Type B pancreatic cell (in vitro differentiated cells): ENCODE measurements around the gene GATC. TPM values are rescaled to one million over a fixed set of nuclear protein-coding genes. Genes with fewer than 3 reads are reported as not detected.

Experiments
- DNase-seq: peaks from one replicate; pipeline ENCODE4 v3.0.0; 2021; ENCODE audit warnings: mixed read lengths; ENCODE audit not compliant: unreplicated experiment; ENCODE audit errors: extremely low spot score
- H3K27ac Mint-ChIP-seq: 2 replicates; pipeline ENCODE4 v1.8.0; 2021; ENCODE audit warnings: mild to moderate bottlenecking, mixed read lengths
- H3K27me3 Mint-ChIP-seq: 2 replicates; pipeline ENCODE4 v1.8.0; 2021; ENCODE audit warnings: mixed read lengths
- H3K36me3 Mint-ChIP-seq: 2 replicates; pipeline ENCODE4 v1.8.0; 2021; ENCODE audit warnings: mixed read lengths
- H3K4me1 Mint-ChIP-seq: one replicate; pipeline ENCODE4 v1.8.0; 2021; ENCODE audit warnings: mixed read lengths; ENCODE audit not compliant: unreplicated experiment
- H3K4me3 Mint-ChIP-seq: 2 replicates; pipeline ENCODE4 v1.8.0; 2021; ENCODE audit warnings: mild to moderate bottlenecking, mixed read lengths
- H3K9me3 Mint-ChIP-seq: 2 replicates; pipeline ENCODE4 v1.8.0; 2021; ENCODE audit warnings: mixed read lengths
- total RNA-seq: library from RNA; stranded (reverse); gene quantifications from 2 replicates; pipeline ENCODE4 v1.2.1, GENCODE V29; 2021; ENCODE audit warnings: low replicate concordance
- TF ChIP-seq, protein P1 (sequence below): fragments of 200-600 bp; sonication (generic); conservative IDR thresholded peaks from 2 replicates; pipeline ENCODE4 v1.5.0; 2021; ENCODE audit warnings: antibody characterized with exemption, mild to moderate bottlenecking

GATC gene
- total RNA-seq, 1 donor from 2014 or later, result 33.9 TPM

GRCh38 chr12:120425797-120426196, 20.4 kb upstream of the GATC start:
- peaks cover 5% of the 10 kb centered on the region for H3K4me1 Mint-ChIP-seq
- H3K27ac Mint-ChIP-seq, result no peak overlapping the region
- no peak overlapping the region for H3K4me3 Mint-ChIP-seq
- no peak for DNase-seq
- TF ChIP-seq, protein P1, sequence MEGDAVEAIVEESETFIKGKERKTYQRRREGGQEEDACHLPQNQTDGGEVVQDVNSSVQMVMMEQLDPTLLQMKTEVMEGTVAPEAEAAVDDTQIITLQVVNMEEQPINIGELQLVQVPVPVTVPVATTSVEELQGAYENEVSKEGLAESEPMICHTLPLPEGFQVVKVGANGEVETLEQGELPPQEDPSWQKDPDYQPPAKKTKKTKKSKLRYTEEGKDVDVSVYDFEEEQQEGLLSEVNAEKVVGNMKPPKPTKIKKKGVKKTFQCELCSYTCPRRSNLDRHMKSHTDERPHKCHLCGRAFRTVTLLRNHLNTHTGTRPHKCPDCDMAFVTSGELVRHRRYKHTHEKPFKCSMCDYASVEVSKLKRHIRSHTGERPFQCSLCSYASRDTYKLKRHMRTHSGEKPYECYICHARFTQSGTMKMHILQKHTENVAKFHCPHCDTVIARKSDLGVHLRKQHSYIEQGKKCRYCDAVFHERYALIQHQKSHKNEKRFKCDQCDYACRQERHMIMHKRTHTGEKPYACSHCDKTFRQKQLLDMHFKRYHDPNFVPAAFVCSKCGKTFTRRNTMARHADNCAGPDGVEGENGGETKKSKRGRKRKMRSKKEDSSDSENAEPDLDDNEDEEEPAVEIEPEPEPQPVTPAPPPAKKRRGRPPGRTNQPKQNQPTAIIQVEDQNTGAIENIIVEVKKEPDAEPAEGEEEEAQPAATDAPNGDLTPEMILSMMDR, result no peak
- no peaks in the 10 kb centered on the region for H3K36me3 Mint-ChIP-seq
- H3K9me3 Mint-ChIP-seq, result no peaks in the 10 kb centered on the region
- H3K27me3 Mint-ChIP-seq, result no peaks in the 10 kb centered on the region

DNA sequence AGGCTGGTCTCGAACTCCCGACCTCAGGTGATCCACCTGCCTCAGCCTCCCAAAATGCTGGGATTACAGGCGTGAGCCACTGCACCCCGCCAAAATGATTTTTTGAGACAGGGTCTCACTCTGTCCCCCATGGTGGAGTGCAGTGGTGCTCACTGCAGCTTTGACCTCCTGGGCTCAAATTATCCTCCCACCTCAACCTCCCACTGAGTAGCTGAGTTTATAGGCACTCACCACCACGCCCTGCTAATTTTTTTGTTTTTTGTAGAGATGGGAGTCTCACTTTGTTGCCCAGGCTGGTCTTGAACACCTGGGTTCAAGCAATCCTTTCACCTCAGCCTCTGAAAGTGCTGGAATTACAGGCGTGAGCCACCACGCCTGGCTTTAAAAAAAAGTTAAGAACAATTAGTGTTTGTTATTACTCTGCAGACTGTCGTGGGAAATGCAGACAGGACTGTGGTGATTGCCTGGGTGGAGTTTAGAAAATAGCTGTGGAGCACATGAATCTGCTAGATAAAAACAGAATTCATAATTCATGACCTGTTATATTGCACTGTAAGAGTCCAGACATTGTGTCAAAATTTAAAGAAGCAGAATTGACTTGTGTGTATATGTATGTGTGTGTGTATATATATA, 17.5 kb upstream of the GATC start:
- Mint-ChIP-seq H3K36me3 (no peaks in the 10 kb centered on the region), H3K27me3 (no peaks in the 10 kb centered on the region), H3K27ac (peak overlapping the region; percentile 12), H3K4me3 (no peak overlapping the region), H3K9me3 (no peaks in the 10 kb centered on the region), H3K4me1 (peaks cover 5% of the 10 kb centered on the region)
- TF ChIP-seq, protein P1, result no peak
- no peak for DNase-seq

DNA sequence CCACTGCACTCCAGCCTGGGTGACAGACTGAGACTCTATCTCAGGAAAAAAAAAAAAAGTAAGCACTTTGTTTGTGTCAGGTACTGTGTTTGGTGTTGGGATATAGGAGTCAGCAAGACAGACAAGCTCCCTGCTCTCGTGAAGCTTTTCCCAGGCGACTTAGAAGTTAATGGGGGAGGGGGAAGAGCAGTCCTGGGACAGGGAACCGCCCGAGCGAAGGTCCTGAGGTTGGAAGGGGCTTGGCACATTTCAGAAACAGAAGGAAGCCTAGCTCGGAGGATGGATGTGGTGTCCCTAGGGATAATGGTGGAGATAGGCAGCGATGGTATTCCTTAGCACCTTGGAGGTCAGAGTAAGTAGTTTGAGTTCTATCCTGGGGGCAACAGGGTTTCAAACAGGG, 16.9 kb upstream of the GATC start:
- H3K9me3 Mint-ChIP-seq, result no peaks in the 10 kb centered on the region
- no peak overlapping the region for H3K4me3 Mint-ChIP-seq
- no peak for DNase-seq
- TF ChIP-seq, protein P1, result no peak
- H3K27ac Mint-ChIP-seq, result peak overlapping the region; percentile 12
- H3K36me3 Mint-ChIP-seq, result no peaks in the 10 kb centered on the region
- H3K27me3 Mint-ChIP-seq, result no peaks in the 10 kb centered on the region
- H3K4me1 Mint-ChIP-seq, result peaks cover 5% of the 10 kb centered on the region

DNA sequence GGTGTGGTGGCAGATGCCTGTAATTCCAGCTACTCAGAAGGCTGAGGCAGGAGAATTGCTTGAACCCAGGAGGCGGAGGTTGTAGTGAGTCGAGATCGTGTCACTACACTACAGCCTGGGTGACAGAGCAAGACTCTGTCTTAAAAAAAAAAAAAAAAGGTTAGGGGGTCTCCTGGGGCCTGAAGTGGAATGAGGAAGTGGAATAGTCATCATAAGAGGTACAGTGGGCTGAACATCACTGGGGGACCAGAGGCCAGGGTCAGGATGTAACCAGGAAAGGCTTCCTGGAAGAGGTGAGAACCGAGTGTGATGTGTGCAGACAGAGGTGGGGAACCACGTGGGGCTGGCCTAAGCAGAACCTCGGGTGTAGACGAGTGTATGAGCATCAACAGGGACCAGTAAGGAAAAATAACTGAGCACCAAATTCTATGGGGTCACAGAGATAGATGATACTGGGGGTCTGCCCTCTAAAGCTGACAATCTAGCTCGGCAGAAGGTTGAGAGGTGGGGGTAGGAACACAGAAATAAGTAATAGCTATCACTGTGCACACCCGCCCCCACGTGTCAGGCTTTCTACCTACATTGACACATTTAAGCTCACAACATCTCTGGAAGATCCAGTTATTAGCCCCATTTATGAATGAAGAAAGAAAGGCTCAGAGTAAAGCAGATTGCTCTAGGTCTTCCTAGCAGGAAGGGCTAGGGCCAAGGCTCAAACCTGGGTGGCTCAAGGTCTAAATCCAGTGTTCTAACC, 13.3 kb upstream of the GATC start:
- Mint-ChIP-seq H3K9me3 (no peaks in the 10 kb centered on the region), H3K4me1 (peaks cover 12% of the 10 kb centered on the region), H3K27ac (no peak overlapping the region), H3K36me3 (no peaks in the 10 kb centered on the region), H3K4me3 (no peak overlapping the region), H3K27me3 (no peaks in the 10 kb centered on the region)
- TF ChIP-seq, protein P1, result no peak
- no peak for DNase-seq

DNA sequence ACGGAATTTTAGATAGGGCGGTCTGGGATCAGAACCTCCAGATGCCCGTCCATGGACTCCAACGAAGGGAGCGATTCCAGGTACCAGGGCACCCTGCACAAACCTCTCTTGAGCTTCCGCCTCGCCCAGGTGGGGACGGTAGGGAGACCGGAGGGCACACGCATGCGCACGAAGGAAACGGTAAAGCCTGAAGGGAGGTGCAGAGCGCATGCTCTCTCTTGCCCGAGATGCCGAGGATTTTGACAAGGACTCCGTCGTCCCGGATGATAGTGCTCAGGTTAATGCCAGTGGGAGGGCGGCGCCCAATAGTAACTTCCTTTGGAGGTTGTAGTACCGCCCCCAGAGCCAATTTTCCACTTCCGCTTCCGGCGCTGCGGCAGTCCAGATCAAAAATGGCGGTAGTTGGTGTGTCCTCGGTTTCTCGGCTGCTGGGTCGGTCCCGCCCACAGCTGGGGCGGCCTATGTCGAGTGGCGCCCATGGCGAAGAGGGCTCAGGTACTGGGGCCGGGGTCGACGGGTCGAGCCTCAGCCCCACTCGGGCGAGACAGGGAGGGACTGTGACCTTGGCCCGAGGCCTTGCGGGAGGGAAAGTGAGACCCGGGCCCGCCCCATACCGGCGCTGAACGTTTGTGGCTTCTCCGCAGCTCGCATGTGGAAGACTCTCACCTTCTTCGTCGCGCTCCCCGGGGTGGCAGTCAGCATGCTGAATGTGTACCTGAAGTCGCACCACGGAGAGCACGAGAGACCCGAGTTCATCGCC, 8.3 kb upstream of the GATC start, which contains the start of gene COX6A1:
COX6A1 (plus strand) TSS at position 379 of the 760 bp plus-strand sequence; CDS start at position 393, 14 bp downstream.
- Mint-ChIP-seq H3K27ac (peak within 1 kb of the TSS; percentile 85), H3K4me1 (peaks cover 17% of the 10 kb centered on the region), H3K27me3 (no peaks in the 10 kb centered on the region), H3K9me3 (no peaks in the 10 kb centered on the region), H3K36me3 (no peaks in the 10 kb centered on the region), H3K4me3 (peak within 1 kb of the TSS; percentile 99)
- DNase-seq, result peak; percentile 94
- TF ChIP-seq, protein P1, result no peak
